ENCODE results near the gene TRAF3IP1.

GRCh38 chr2:238294046-238294392 lies 26.3 kb upstream of the TRAF3IP1 start:
- no peak for TF ChIP-seq POLR2AphosphoS5 (IDR thresholded peaks at IDR 0.05; ENCODE audit: borderline replicate concordance, low read depth, low read length)
- no peak for TF ChIP-seq EZH2 (IDR thresholded peaks at IDR 0.05)
